Measurements from ENCODE around the gene ACKR2.

ACKR2 gene

DNA sequence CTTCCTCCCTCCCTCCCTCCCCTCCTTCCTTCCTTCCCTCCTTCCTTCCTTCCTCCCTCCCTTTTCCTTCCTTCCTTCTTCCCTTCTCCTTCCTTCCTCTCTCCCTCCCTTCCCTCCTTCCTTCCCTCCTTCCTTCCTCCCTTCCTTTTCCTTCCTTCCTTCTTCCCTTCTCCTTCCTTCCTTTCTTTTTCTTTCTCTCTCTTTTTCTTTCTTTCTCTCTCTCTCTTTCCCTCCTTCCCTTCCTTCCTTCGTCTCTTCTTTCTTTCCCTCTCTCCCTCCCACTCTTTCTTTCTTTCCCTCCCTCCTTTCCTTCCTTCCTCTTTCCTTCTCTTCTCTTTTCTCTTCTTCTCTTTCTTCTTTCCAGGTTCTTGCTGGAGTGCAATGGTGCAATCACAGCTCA, 94.8 kb downstream of the ACKR2 start:
- Histone ChIP-seq H3K9ac (ENCODE audit: low read depth, low read length) (no peak overlapping the region), H4K20me1 (ENCODE audit: insufficient read depth, low read length) (no peaks in the 10 kb centered on the region), H3K4me1 (ENCODE audit: insufficient read depth, low read length) (no peaks in the 10 kb centered on the region), H3K4me2 (ENCODE audit: insufficient read depth, low read length) (no peak overlapping the region), H3K9me3 (ENCODE audit: insufficient read depth, low read length, severe bottlenecking) (no peaks in the 10 kb centered on the region), H2AFZ (ENCODE audit: low read depth, low read length) (no peak overlapping the region), H3K36me3 (ENCODE audit: insufficient read depth, low read length) (no peaks in the 10 kb centered on the region), H3K79me2 (ENCODE audit: insufficient read depth, low read length) (no peaks in the 10 kb centered on the region), H3K27ac (ENCODE audit: low read length) (no peak overlapping the region), H3K27me3 (ENCODE audit: insufficient read depth, low read length, poor library complexity) (no peaks in the 10 kb centered on the region), H3K4me3 (ENCODE audit: low read depth in 1 of 2, low read length in 2 of 2) (no peak overlapping the region)
- DNase-seq (no peak), ATAC-seq (ENCODE audit: insufficient read depth, low read depth) (no peak)
- TF ChIP-seq, protein P1, sequence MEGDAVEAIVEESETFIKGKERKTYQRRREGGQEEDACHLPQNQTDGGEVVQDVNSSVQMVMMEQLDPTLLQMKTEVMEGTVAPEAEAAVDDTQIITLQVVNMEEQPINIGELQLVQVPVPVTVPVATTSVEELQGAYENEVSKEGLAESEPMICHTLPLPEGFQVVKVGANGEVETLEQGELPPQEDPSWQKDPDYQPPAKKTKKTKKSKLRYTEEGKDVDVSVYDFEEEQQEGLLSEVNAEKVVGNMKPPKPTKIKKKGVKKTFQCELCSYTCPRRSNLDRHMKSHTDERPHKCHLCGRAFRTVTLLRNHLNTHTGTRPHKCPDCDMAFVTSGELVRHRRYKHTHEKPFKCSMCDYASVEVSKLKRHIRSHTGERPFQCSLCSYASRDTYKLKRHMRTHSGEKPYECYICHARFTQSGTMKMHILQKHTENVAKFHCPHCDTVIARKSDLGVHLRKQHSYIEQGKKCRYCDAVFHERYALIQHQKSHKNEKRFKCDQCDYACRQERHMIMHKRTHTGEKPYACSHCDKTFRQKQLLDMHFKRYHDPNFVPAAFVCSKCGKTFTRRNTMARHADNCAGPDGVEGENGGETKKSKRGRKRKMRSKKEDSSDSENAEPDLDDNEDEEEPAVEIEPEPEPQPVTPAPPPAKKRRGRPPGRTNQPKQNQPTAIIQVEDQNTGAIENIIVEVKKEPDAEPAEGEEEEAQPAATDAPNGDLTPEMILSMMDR (IDR thresholded peaks at IDR 0.05; ENCODE audit: borderline replicate concordance, extremely low read depth, low read length, poor library complexity, severe bottlenecking): no peak
- TF ChIP-seq EZH2 (IDR thresholded peaks at IDR 0.05; ENCODE audit: borderline replicate concordance, low read depth, low read length, severe bottlenecking): no peak

DNA sequence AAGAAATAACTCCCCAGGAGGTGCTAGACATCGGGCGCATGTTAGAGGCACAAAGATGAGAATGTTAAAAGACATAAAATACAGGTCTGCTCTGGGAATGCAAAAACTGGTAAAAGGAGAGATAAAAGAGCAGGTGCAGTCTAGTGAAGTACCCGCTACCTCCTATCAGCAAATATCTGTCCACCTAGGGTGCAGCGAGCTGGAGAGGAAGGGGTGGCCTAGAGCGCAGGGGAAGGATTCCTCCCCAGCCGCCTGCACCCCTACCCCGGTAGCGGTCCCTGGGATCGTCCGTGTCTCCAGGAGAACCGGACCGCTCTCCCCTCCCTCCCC, 96.5 kb downstream of the ACKR2 start:
- TF ChIP-seq, protein P1 (IDR thresholded peaks at IDR 0.05; ENCODE audit: borderline replicate concordance, extremely low read depth, low read length, poor library complexity, severe bottlenecking): no peak
- TF ChIP-seq EZH2 (IDR thresholded peaks at IDR 0.05; ENCODE audit: borderline replicate concordance, low read depth, low read length, severe bottlenecking): no peak

DNA sequence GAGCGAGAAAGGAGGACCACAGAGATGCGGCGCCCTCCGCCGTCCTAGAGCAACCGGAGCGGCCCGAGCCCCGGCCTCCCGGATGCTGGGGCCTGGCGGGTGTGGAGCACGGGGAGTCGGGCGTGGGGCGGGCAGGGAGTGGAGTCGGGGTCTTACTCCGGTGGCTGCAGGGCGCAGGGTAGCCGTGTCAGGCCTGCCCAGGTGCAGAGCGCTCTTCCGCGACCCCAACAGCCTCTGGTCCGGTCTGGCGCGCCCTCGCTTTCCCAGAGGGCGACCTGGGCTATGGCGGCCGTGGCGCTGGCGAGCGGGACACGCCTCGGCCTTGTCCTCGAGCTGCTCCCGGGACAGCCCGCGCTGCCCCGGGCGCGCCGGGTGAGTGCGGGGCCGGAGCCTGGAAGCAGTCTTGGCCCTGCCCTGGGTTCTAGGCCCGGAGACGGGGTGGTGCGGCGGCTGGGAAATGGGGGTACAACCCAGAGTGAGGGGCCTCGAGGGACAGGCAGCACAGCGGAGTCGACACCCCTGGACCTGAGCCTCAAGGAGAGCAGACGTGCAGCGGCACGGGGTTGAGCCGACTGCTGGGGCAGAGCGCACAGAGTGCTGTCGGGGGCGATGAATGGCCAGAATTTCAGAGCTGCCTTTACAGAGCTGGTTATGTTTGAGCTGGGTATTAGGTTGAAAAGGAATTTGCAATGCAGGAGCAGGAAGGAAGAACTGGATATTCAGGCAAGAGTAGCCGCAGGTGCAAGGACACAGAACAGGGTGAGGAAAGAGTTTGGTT, 97.0 kb downstream of the ACKR2 start, which contains the start of gene ZNF662:
TSS of gene ZNF662 (plus strand) at position 73 of the 778 bp plus-strand sequence. CDS start 1,973 bp downstream, outside the sequence.
- Histone ChIP-seq H3K27ac (ENCODE audit: low read length) (no peak within 1 kb of the TSS), H3K4me3 (ENCODE audit: low read depth in 1 of 2, low read length in 2 of 2) (no peak within 1 kb of the TSS), H3K4me2 (ENCODE audit: insufficient read depth, low read length) (no peak within 1 kb of the TSS), H2AFZ (ENCODE audit: low read depth, low read length) (no peak within 1 kb of the TSS), H3K36me3 (ENCODE audit: insufficient read depth, low read length) (no peaks in the 10 kb centered on the region), H3K4me1 (ENCODE audit: insufficient read depth, low read length) (no peaks in the 10 kb centered on the region), H3K9ac (ENCODE audit: low read depth, low read length) (no peak within 1 kb of the TSS), H3K79me2 (ENCODE audit: insufficient read depth, low read length) (no peaks in the 10 kb centered on the region), H3K9me3 (ENCODE audit: insufficient read depth, low read length, severe bottlenecking) (peaks cover 2% of the 10 kb centered on the region), H4K20me1 (ENCODE audit: insufficient read depth, low read length) (no peaks in the 10 kb centered on the region), H3K27me3 (ENCODE audit: insufficient read depth, low read length, poor library complexity) (no peaks in the 10 kb centered on the region)
- ATAC-seq (ENCODE audit: insufficient read depth, low read depth) (no peak), DNase-seq (no peak)
- no peak for TF ChIP-seq EZH2 (IDR thresholded peaks at IDR 0.05; ENCODE audit: borderline replicate concordance, low read depth, low read length, severe bottlenecking)
- TF ChIP-seq, protein P1 (IDR thresholded peaks at IDR 0.05; ENCODE audit: borderline replicate concordance, extremely low read depth, low read length, poor library complexity, severe bottlenecking): no peak

More for the DNA sequence above, 96.5 kb downstream of the ACKR2 start:
- no peak overlapping the region for H2AFZ ChIP-seq (ENCODE audit: low read depth, low read length)
- H3K4me1 ChIP-seq (ENCODE audit: insufficient read depth, low read length): no peaks in the 10 kb centered on the region
- H3K4me3 ChIP-seq (ENCODE audit: low read depth in 1 of 2, low read length in 2 of 2): no peak overlapping the region
- H3K36me3 ChIP-seq (ENCODE audit: insufficient read depth, low read length): no peaks in the 10 kb centered on the region
- H3K79me2 ChIP-seq (ENCODE audit: insufficient read depth, low read length): no peaks in the 10 kb centered on the region
- H3K4me2 ChIP-seq (ENCODE audit: insufficient read depth, low read length): no peak overlapping the region
- no peaks in the 10 kb centered on the region for H3K27me3 ChIP-seq (ENCODE audit: insufficient read depth, low read length, poor library complexity)
- no peak for ATAC-seq (ENCODE audit: insufficient read depth, low read depth)
- no peak overlapping the region for H3K27ac ChIP-seq (ENCODE audit: low read length)
- DNase-seq: no peak
- H3K9me3 ChIP-seq (ENCODE audit: insufficient read depth, low read length, severe bottlenecking): peaks cover 2% of the 10 kb centered on the region
- H4K20me1 ChIP-seq (ENCODE audit: insufficient read depth, low read length): no peaks in the 10 kb centered on the region
- H3K9ac ChIP-seq (ENCODE audit: low read depth, low read length): no peak overlapping the region

All from DND-41 (cell line).